ENCODE data around the gene CSF1.

CSF1 gene

GRCh38 chr1:109929588-109930251 is 19.1 kb downstream of the CSF1 start:
- POLR2A ChIA-PET, result interaction anchor here (0.9 kb wide), 2 partner anchors 55 to 105 kb away, joined by 3 read pairs; partner anchors contain the start of genes AHCYL1 and STRIP1
- no peak for DNase-seq (ENCODE audit: extremely low spot score)
- TF ChIP-seq FOXM1 (IDR thresholded peaks at IDR 0.05; ENCODE audit: borderline replicate concordance), result no peak
- TF ChIP-seq L3MBTL2 (conservative IDR thresholded peaks at IDR 0.05), result no peak
- no peak for TF ChIP-seq ZNF384 (IDR thresholded peaks at IDR 0.05)
- TF ChIP-seq SP1 (IDR thresholded peaks at IDR 0.05), result no peak
- no peak for TF ChIP-seq ELF4 (IDR thresholded peaks at IDR 0.05)
- no peak for TF ChIP-seq TARDBP (IDR thresholded peaks at IDR 0.05)
- no peak for TF ChIP-seq PKNOX1 (IDR thresholded peaks at IDR 0.05)
- TF ChIP-seq HDGF (IDR thresholded peaks at IDR 0.05; ENCODE audit: borderline replicate concordance), result no peak
- no peak for TF ChIP-seq ARNT (IDR thresholded peaks at IDR 0.05)
- TF ChIP-seq BHLHE40 (IDR thresholded peaks at IDR 0.05; ENCODE audit: borderline replicate concordance), result no peak
- no peak for TF ChIP-seq NFRKB (IDR thresholded peaks at IDR 0.05)
- no peak for TF ChIP-seq CTBP1 (IDR thresholded peaks at IDR 0.05; ENCODE audit: borderline replicate concordance)
- CTCF ChIA-PET, result interaction anchor here (0.9 kb wide), 1 partner anchor 55 kb away, joined by 3 read pairs; the partner anchor contains the start of gene AHCYL1

GRCh38 chr1:109930252-109930993 is 19.8 kb downstream of the CSF1 start:
- no peak for TF ChIP-seq CTBP1 (IDR thresholded peaks at IDR 0.05; ENCODE audit: borderline replicate concordance)
- ChIA-PET POLR2A (interaction anchor here (0.9 kb wide), 2 partner anchors 54 to 104 kb away, joined by 3 read pairs; partner anchors contain the start of genes AHCYL1 and STRIP1), CTCF (interaction anchor here (0.9 kb wide), 1 partner anchor 54 kb away, joined by 3 read pairs; the partner anchor contains the start of gene AHCYL1)
- no peak for DNase-seq (ENCODE audit: extremely low spot score)

GRCh38 chr1:109931189-109931731 is 20.6 kb downstream of the CSF1 start:
- TF ChIP-seq ARNT (IDR thresholded peaks at IDR 0.05) (no peak), SP1 (IDR thresholded peaks at IDR 0.05) (no peak), LEF1 (IDR thresholded peaks at IDR 0.05; ENCODE audit: borderline replicate concordance) (no peak), FOXK2 (IDR thresholded peaks at IDR 0.05) (no peak), PKNOX1 (IDR thresholded peaks at IDR 0.05) (no peak), SUZ12 (IDR thresholded peaks at IDR 0.05) (no peak), L3MBTL2 (conservative IDR thresholded peaks at IDR 0.05) (no peak), FOXA1 (IDR thresholded peaks at IDR 0.05) (no peak), CTBP1 (IDR thresholded peaks at IDR 0.05; ENCODE audit: borderline replicate concordance) (no peak), HDGF (IDR thresholded peaks at IDR 0.05; ENCODE audit: borderline replicate concordance) (no peak), FOXM1 (IDR thresholded peaks at IDR 0.05; ENCODE audit: borderline replicate concordance) (no peak), ZNF384 (IDR thresholded peaks at IDR 0.05) (no peak), TARDBP (IDR thresholded peaks at IDR 0.05) (no peak), BHLHE40 (IDR thresholded peaks at IDR 0.05; ENCODE audit: borderline replicate concordance) (no peak), NFRKB (IDR thresholded peaks at IDR 0.05) (no peak), ELF4 (IDR thresholded peaks at IDR 0.05) (no peak)
- peak; percentile 84 for DNase-seq (ENCODE audit: extremely low spot score)
- CTCF ChIA-PET, result no interaction called here
- POLR2A ChIA-PET, result no interaction called here

GRCh38 chr1:109931911-109932636 is 21.4 kb downstream of the CSF1 start:
- ChIA-PET POLR2A (no interaction called here), CTCF (no interaction called here)
- no peak for DNase-seq (ENCODE audit: extremely low spot score)

GRCh38 chr1:109932679-109933078 is 22.0 kb downstream of the CSF1 start:
- POLR2A ChIA-PET, result no interaction called here
- CTCF ChIA-PET, result no interaction called here
- no peak for DNase-seq (ENCODE audit: extremely low spot score)
- TF ChIP-seq FOXA1 (IDR thresholded peaks at IDR 0.05) (no peak), ELF4 (IDR thresholded peaks at IDR 0.05) (no peak), PKNOX1 (IDR thresholded peaks at IDR 0.05) (no peak), L3MBTL2 (conservative IDR thresholded peaks at IDR 0.05) (no peak), ARNT (IDR thresholded peaks at IDR 0.05) (no peak), FOXM1 (IDR thresholded peaks at IDR 0.05; ENCODE audit: borderline replicate concordance) (no peak), HDGF (IDR thresholded peaks at IDR 0.05; ENCODE audit: borderline replicate concordance) (no peak), TARDBP (IDR thresholded peaks at IDR 0.05) (no peak), FOXK2 (IDR thresholded peaks at IDR 0.05) (no peak), LEF1 (IDR thresholded peaks at IDR 0.05; ENCODE audit: borderline replicate concordance) (no peak), ZNF384 (IDR thresholded peaks at IDR 0.05) (no peak), SUZ12 (IDR thresholded peaks at IDR 0.05) (no peak), NFRKB (IDR thresholded peaks at IDR 0.05) (no peak), BHLHE40 (IDR thresholded peaks at IDR 0.05; ENCODE audit: borderline replicate concordance) (no peak), CTBP1 (IDR thresholded peaks at IDR 0.05; ENCODE audit: borderline replicate concordance) (no peak)

More at GRCh38 chr1:109931911-109932636, 21.4 kb downstream of the CSF1 start:
- TF ChIP-seq SUZ12 (IDR thresholded peaks at IDR 0.05) (no peak), SP1 (IDR thresholded peaks at IDR 0.05) (no peak), L3MBTL2 (conservative IDR thresholded peaks at IDR 0.05) (no peak), BHLHE40 (IDR thresholded peaks at IDR 0.05; ENCODE audit: borderline replicate concordance) (no peak), CTBP1 (IDR thresholded peaks at IDR 0.05; ENCODE audit: borderline replicate concordance) (no peak), PKNOX1 (IDR thresholded peaks at IDR 0.05) (no peak), FOXM1 (IDR thresholded peaks at IDR 0.05; ENCODE audit: borderline replicate concordance) (no peak), NFRKB (IDR thresholded peaks at IDR 0.05) (no peak), TARDBP (IDR thresholded peaks at IDR 0.05) (no peak), LEF1 (IDR thresholded peaks at IDR 0.05; ENCODE audit: borderline replicate concordance) (no peak), FOXK2 (IDR thresholded peaks at IDR 0.05) (no peak)
